Raji (cell line): ENCODE data around the gene ANGPTL4.
A peak's percentile ranks its signal among the peaks of the same experiment; 100 is the strongest.

Experiments used
- POLR2A ChIP-seq: IDR thresholded peaks from 2 replicates; pipeline ENCODE4 v1.6.1; 2011; ENCODE audit warnings: low read depth, low read length, control low read depth; ENCODE audit not compliant: insufficient read depth

Gene ANGPTL4

GRCh38 chr19:8377598-8377997 lies 13.6 kb downstream of the ANGPTL4 start:
- no peak for TF ChIP-seq POLR2A

GRCh38 chr19:8386990-8387389 lies 23.0 kb downstream of the ANGPTL4 start:
- TF ChIP-seq POLR2A: no peak

GRCh38 chr19:8387688-8388611 lies 24.0 kb downstream of the ANGPTL4 start:
- no peak for TF ChIP-seq POLR2A

GRCh38 chr19:8388612-8388958 lies 24.6 kb downstream of the ANGPTL4 start:
- TF ChIP-seq POLR2A: no peak

- TF ChIP-seq POLR2A: peak; percentile 47; the same call in 1 of the 2 replicates
Measured at GRCh38 chr19:8389891-8390616, 26.1 kb downstream of the ANGPTL4 start, which contains the start of gene RAB11B. RAB11B (plus strand) TSS chr19:8390360; CDS start chr19:8390417, 57 bp downstream.

- TF ChIP-seq POLR2A: no peak
Measured at GRCh38 chr19:8390617-8390981, 26.6 kb downstream of the ANGPTL4 start.

- TF ChIP-seq POLR2A: no peak
Measured at GRCh38 chr19:8391198-8392016, 27.5 kb downstream of the ANGPTL4 start.

- no peak for TF ChIP-seq POLR2A
Measured at GRCh38 chr19:8392017-8392591, 28.1 kb downstream of the ANGPTL4 start.

- no peak for TF ChIP-seq POLR2A
Measured at GRCh38 chr19:8393192-8393870, 29.4 kb downstream of the ANGPTL4 start.

GRCh38 chr19:8393871-8394250 lies 29.9 kb downstream of the ANGPTL4 start:
- TF ChIP-seq POLR2A: no peak

GRCh38 chr19:8395621-8396082 lies 31.7 kb downstream of the ANGPTL4 start:
- TF ChIP-seq POLR2A: no peak

GRCh38 chr19:8396185-8396562 lies 32.2 kb downstream of the ANGPTL4 start:
- TF ChIP-seq POLR2A: no peak

GRCh38 chr19:8396563-8397203 lies 32.7 kb downstream of the ANGPTL4 start:
- no peak for TF ChIP-seq POLR2A

- TF ChIP-seq POLR2A: no peak
Measured at GRCh38 chr19:8397271-8397670, 33.3 kb downstream of the ANGPTL4 start.
